C4-2B (cell line): ENCODE results near the gene CELSR1.

Experiments
- ZFX ChIP-seq: fragments of 450-650 bp; IDR thresholded peaks from 2 replicates; pipeline ENCODE4 v1.6.1; 2017
- TF ChIP-seq, protein P1 (sequence below): fragments of 450-650 bp; conservative IDR thresholded peaks from 2 replicates; pipeline ENCODE4 v1.5.1; 2017; ENCODE audit warnings: mild to moderate bottlenecking

DNA sequence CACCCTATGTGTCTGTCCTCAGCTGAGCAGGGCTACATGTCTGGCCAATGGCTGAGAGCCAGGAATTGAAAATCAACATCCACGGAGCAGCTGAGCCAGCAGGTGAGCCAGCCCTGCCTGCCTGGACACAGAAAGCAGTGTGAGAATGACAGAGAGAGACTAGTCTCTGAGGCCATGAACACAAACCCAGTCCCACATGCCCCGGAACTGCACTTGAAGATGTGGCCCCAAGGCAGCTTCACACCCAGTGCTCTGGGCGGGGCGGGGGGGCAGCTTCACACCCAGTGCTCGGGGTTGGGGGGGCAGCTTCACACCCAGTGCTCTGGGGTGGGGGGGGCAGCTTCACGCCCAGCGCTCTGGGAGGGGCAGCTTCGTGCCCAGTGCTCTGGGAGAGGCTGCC, 164.3 kb downstream of the CELSR1 start:
- TF ChIP-seq, protein P1, sequence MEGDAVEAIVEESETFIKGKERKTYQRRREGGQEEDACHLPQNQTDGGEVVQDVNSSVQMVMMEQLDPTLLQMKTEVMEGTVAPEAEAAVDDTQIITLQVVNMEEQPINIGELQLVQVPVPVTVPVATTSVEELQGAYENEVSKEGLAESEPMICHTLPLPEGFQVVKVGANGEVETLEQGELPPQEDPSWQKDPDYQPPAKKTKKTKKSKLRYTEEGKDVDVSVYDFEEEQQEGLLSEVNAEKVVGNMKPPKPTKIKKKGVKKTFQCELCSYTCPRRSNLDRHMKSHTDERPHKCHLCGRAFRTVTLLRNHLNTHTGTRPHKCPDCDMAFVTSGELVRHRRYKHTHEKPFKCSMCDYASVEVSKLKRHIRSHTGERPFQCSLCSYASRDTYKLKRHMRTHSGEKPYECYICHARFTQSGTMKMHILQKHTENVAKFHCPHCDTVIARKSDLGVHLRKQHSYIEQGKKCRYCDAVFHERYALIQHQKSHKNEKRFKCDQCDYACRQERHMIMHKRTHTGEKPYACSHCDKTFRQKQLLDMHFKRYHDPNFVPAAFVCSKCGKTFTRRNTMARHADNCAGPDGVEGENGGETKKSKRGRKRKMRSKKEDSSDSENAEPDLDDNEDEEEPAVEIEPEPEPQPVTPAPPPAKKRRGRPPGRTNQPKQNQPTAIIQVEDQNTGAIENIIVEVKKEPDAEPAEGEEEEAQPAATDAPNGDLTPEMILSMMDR = no peak
- TF ChIP-seq ZFX = no peak
